Chondrocyte (in vitro differentiated cells): ENCODE data around the gene COL25A1. TPM values are rescaled to one million over a fixed set of nuclear protein-coding genes. Genes with fewer than 3 reads are reported as not detected.

Experiments used
- DNase-seq: peaks from one replicate; pipeline ENCODE4 v3.0.0; 2021; ENCODE audit warnings: mixed read lengths, low spot score
- H3K27ac Mint-ChIP-seq: one replicate; pipeline ENCODE4 v1.8.0; 2021; ENCODE audit warnings: mild to moderate bottlenecking, moderate library complexity, mixed read lengths; ENCODE audit not compliant: unreplicated experiment
- H3K27me3 Mint-ChIP-seq: 2 replicates; pipeline ENCODE4 v1.8.0; 2021; ENCODE audit warnings: low read depth, mixed read lengths
- H3K36me3 Mint-ChIP-seq: 2 replicates; pipeline ENCODE4 v1.8.0; 2021; ENCODE audit warnings: low read depth, mixed read lengths
- H3K4me1 Mint-ChIP-seq: 2 replicates; pipeline ENCODE4 v1.8.0; 2021; ENCODE audit warnings: low read depth, mild to moderate bottlenecking, mixed read lengths
- H3K4me3 Mint-ChIP-seq: one replicate; pipeline ENCODE4 v1.8.0; 2021; ENCODE audit warnings: mild to moderate bottlenecking, moderate library complexity, mixed read lengths; ENCODE audit not compliant: unreplicated experiment
- H3K9me3 Mint-ChIP-seq: 2 replicates; pipeline ENCODE4 v1.8.0; 2021; ENCODE audit warnings: low read depth, mixed read lengths
- CTCF ChIP-seq: fragments of 200-600 bp; sonication (generic); IDR thresholded peaks from 2 replicates; pipeline ENCODE4 v1.5.0; 2021; ENCODE audit warnings: antibody characterized with exemption, mild to moderate bottlenecking, moderate library complexity
- total RNA-seq: library from RNA; stranded (reverse); gene quantifications from 3 replicates; pipeline ENCODE4 v1.2.1, GENCODE V29; 2021

Gene COL25A1
- total RNA-seq, 1 donor from 2014 or later = 0.45 TPM

- TF ChIP-seq CTCF = no peak
- no peaks in the 10 kb centered on the region for H3K27me3 Mint-ChIP-seq
- no peak overlapping the region for H3K4me3 Mint-ChIP-seq
- DNase-seq = no peak
- H3K4me1 Mint-ChIP-seq = no peaks in the 10 kb centered on the region
- H3K36me3 Mint-ChIP-seq = no peaks in the 10 kb centered on the region
- no peak overlapping the region for H3K27ac Mint-ChIP-seq
- no peaks in the 10 kb centered on the region for H3K9me3 Mint-ChIP-seq
Observed at GRCh38 chr4:108779958-108780357, 522.5 kb downstream of the COL25A1 start.

GRCh38 chr4:108777388-108777787 lies 525.1 kb downstream of the COL25A1 start:
- no peaks in the 10 kb centered on the region for H3K9me3 Mint-ChIP-seq
- no peak for DNase-seq
- H3K27ac Mint-ChIP-seq = no peak overlapping the region
- peaks cover 4% of the 10 kb centered on the region for H3K4me1 Mint-ChIP-seq
- no peaks in the 10 kb centered on the region for H3K36me3 Mint-ChIP-seq
- TF ChIP-seq CTCF = no peak
- H3K4me3 Mint-ChIP-seq = no peak overlapping the region
- H3K27me3 Mint-ChIP-seq = no peaks in the 10 kb centered on the region

GRCh38 chr4:108775921-108776320 lies 526.5 kb downstream of the COL25A1 start:
- Mint-ChIP-seq H3K36me3 (no peaks in the 10 kb centered on the region), H3K27me3 (no peaks in the 10 kb centered on the region), H3K4me3 (no peak overlapping the region), H3K4me1 (peaks cover 4% of the 10 kb centered on the region), H3K9me3 (no peaks in the 10 kb centered on the region), H3K27ac (no peak overlapping the region)
- no peak for TF ChIP-seq CTCF
- DNase-seq = no peak

- Mint-ChIP-seq H3K4me3 (no peak overlapping the region), H3K27ac (no peak overlapping the region), H3K36me3 (no peaks in the 10 kb centered on the region), H3K4me1 (peaks cover 4% of the 10 kb centered on the region), H3K27me3 (no peaks in the 10 kb centered on the region), H3K9me3 (no peaks in the 10 kb centered on the region)
- DNase-seq = no peak
- TF ChIP-seq CTCF = no peak
Observed at GRCh38 chr4:108774809-108775530, 527.5 kb downstream of the COL25A1 start.

GRCh38 chr4:108772402-108772801 lies 530.1 kb downstream of the COL25A1 start:
- Mint-ChIP-seq H3K27ac (no peak overlapping the region), H3K9me3 (no peaks in the 10 kb centered on the region), H3K4me3 (no peak overlapping the region), H3K27me3 (no peaks in the 10 kb centered on the region), H3K4me1 (peaks cover 4% of the 10 kb centered on the region), H3K36me3 (no peaks in the 10 kb centered on the region)
- no peak for DNase-seq
- TF ChIP-seq CTCF = no peak
